ENCODE measurements around the gene STX2.
"Not testable (repeated sequence)": the region's sequence is repeated elsewhere in the genome, so short reads cannot be mapped to it uniquely, and the experiment has no call there.

The STX2 gene

GRCh38 chr12:130850418-130851021 lies 11.5 kb upstream of the STX2 start:
- ATAC-seq, result no peak
- TF ChIP-seq PATZ1 (CRISPR knock-in tag; IDR thresholded peaks at IDR 0.05; ENCODE audit: borderline replicate concordance) (no peak), ZFP30 (CRISPR knock-in tag; IDR thresholded peaks at IDR 0.05) (no peak), CSRNP3 (CRISPR knock-in tag; IDR thresholded peaks at IDR 0.05) (no peak), ZC3H10 (CRISPR knock-in tag; IDR thresholded peaks at IDR 0.05) (no peak), CREB5 (CRISPR knock-in tag; IDR thresholded peaks at IDR 0.05; ENCODE audit: low read depth) (no peak), PPARA (CRISPR knock-in tag; IDR thresholded peaks at IDR 0.05; ENCODE audit: borderline replicate concordance) (no peak), TOX (CRISPR knock-in tag; IDR thresholded peaks at IDR 0.05; ENCODE audit: borderline replicate concordance) (no peak), CSDC2 (CRISPR knock-in tag; IDR thresholded peaks at IDR 0.05) (no peak), GLIS3 (CRISPR knock-in tag; IDR thresholded peaks at IDR 0.05) (no peak), POU6F1 (CRISPR knock-in tag; IDR thresholded peaks at IDR 0.05; ENCODE audit: borderline replicate concordance, low read depth) (no peak), SNAI2 (CRISPR knock-in tag; IDR thresholded peaks at IDR 0.05) (no peak)

GRCh38 chr12:130849561-130850417 lies 10.7 kb upstream of the STX2 start:
- ATAC-seq, result no peak
- TF ChIP-seq OSR1 (CRISPR knock-in tag; IDR thresholded peaks at IDR 0.05) (no peak), CSRNP3 (CRISPR knock-in tag; IDR thresholded peaks at IDR 0.05) (no peak)

GRCh38 chr12:130848785-130849305 lies 9.8 kb upstream of the STX2 start:
- ATAC-seq, result not testable (repeated sequence)

GRCh38 chr12:130848105-130848504 lies 9.1 kb upstream of the STX2 start:
- not testable (repeated sequence) for ATAC-seq

- ATAC-seq, result no peak
- TF ChIP-seq ZNF565 (CRISPR knock-in tag; conservative IDR thresholded peaks at IDR 0.05; ENCODE audit: low read depth), result no peak
- no peak for TF ChIP-seq ZFP3 (CRISPR knock-in tag; IDR thresholded peaks at IDR 0.05)
- TF ChIP-seq CREB5 (CRISPR knock-in tag; IDR thresholded peaks at IDR 0.05; ENCODE audit: low read depth), result no peak
- no peak for TF ChIP-seq ESRRG (CRISPR knock-in tag; IDR thresholded peaks at IDR 0.05)
- TF ChIP-seq BACH2 (CRISPR knock-in tag; IDR thresholded peaks at IDR 0.05; ENCODE audit: borderline replicate concordance), result no peak
- no peak for TF ChIP-seq ZNF70 (CRISPR knock-in tag; IDR thresholded peaks at IDR 0.05)
- no peak for TF ChIP-seq OSR1 (CRISPR knock-in tag; IDR thresholded peaks at IDR 0.05)
- no peak for TF ChIP-seq TOX (CRISPR knock-in tag; IDR thresholded peaks at IDR 0.05; ENCODE audit: borderline replicate concordance)
- no peak for TF ChIP-seq PPARA (CRISPR knock-in tag; IDR thresholded peaks at IDR 0.05; ENCODE audit: borderline replicate concordance)
- no peak for TF ChIP-seq CSRNP3 (CRISPR knock-in tag; IDR thresholded peaks at IDR 0.05)
- TF ChIP-seq RARB (CRISPR knock-in tag; IDR thresholded peaks at IDR 0.05), result no peak
- no peak for TF ChIP-seq ZFP30 (CRISPR knock-in tag; IDR thresholded peaks at IDR 0.05)
- TF ChIP-seq SNAI2 (CRISPR knock-in tag; IDR thresholded peaks at IDR 0.05), result no peak
- no peak for TF ChIP-seq ISL1 (CRISPR knock-in tag; IDR thresholded peaks at IDR 0.05)
- no peak for TF ChIP-seq ARNTL (CRISPR knock-in tag; IDR thresholded peaks at IDR 0.05; ENCODE audit: borderline replicate concordance, low read depth)
- TF ChIP-seq GLIS3 (CRISPR knock-in tag; IDR thresholded peaks at IDR 0.05), result no peak
Observed at GRCh38 chr12:130847112-130847511, 8.1 kb upstream of the STX2 start.

Data from SK-N-SH treated with all-trans-retinoic acid at 6 μM for 48 hours (cell line).